GM23338 (cell line): Measurements from ENCODE around the gene CLIC3.

Experiments used
- EZH2 ChIP-seq: fragments of 200-600 bp; sonication (generic); IDR thresholded peaks from one replicate; pipeline ENCODE4 v1.8.0; 2017; ENCODE audit warnings: antibody characterized with exemption, mild to moderate bottlenecking, low read depth; ENCODE audit not compliant: unreplicated experiment
- EZH2phosphoT487 ChIP-seq: fragments of 200-600 bp; sonication (generic); IDR thresholded peaks from one replicate; pipeline ENCODE4 v1.8.1; 2018; ENCODE audit warnings: antibody characterized with exemption; ENCODE audit not compliant: unreplicated experiment
- TF ChIP-seq, protein P1 (sequence below), 2 experiments: fragments of 200-600 bp in 1 of 2; sonication (generic) in 1 of 2; conservative IDR thresholded peaks; 2 replicates each; pipeline versions ENCODE4 v1.5.1 to v1.6.1; 2016 to 2017; ENCODE audit warnings: antibody characterized with exemption in 2 of 2, low read depth in 2 of 2, mild to moderate bottlenecking in 2 of 2, moderate library complexity in 1 of 2

- TF ChIP-seq, protein P1, sequence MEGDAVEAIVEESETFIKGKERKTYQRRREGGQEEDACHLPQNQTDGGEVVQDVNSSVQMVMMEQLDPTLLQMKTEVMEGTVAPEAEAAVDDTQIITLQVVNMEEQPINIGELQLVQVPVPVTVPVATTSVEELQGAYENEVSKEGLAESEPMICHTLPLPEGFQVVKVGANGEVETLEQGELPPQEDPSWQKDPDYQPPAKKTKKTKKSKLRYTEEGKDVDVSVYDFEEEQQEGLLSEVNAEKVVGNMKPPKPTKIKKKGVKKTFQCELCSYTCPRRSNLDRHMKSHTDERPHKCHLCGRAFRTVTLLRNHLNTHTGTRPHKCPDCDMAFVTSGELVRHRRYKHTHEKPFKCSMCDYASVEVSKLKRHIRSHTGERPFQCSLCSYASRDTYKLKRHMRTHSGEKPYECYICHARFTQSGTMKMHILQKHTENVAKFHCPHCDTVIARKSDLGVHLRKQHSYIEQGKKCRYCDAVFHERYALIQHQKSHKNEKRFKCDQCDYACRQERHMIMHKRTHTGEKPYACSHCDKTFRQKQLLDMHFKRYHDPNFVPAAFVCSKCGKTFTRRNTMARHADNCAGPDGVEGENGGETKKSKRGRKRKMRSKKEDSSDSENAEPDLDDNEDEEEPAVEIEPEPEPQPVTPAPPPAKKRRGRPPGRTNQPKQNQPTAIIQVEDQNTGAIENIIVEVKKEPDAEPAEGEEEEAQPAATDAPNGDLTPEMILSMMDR (conservative IDR thresholded peaks at IDR 0.05; ENCODE audit: low read depth in 2 of 2), result no peak
- TF ChIP-seq EZH2 (no peak), EZH2phosphoT487 (no peak)
These were observed 7.5 kb downstream of the CLIC3 start for GRCh38 chr9:136988872-136989271.
